Gastroesophageal sphincter (tissue), 4 donors: ENCODE data around the gene FMN2. TPM values are rescaled to one million over a fixed set of nuclear protein-coding genes. Genes with fewer than 3 reads are reported as not detected.

ENCODE experiments used
- ATAC-seq: fragments of 150-250 bp; one replicate; pipeline ENCODE4 v1.9.1; 2016; ENCODE audit warnings: mild to moderate bottlenecking, moderate library complexity
- H3K27ac ChIP-seq, 4 donors: fragments of 200-600 bp; sonication (generic) in 3 of 4; 1 replicate in 3 of 4; 2 replicates in 1 of 4; pipeline ENCODE4 v1.5.1; 2016 to 2019
- H3K27me3 ChIP-seq: fragments of 200-600 bp; sonication (generic); one replicate; pipeline ENCODE4 v1.5.1; 2019
- H3K36me3 ChIP-seq, 2 donors: fragments of 200-600 bp; sonication (generic); one replicate each; pipeline ENCODE4 v1.5.1; 2019; ENCODE audit warnings: control low read depth in 1 of 2
- H3K4me1 ChIP-seq, 3 donors: fragments of 200-600 bp; sonication (generic); 1 replicate in 2 of 3; 2 replicates in 1 of 3; pipeline ENCODE4 v1.5.1; 2016 to 2019; ENCODE audit warnings: control low read depth in 2 of 3
- H3K4me3 ChIP-seq, 2 donors: fragments of 200-600 bp; sonication (generic); one replicate each; pipeline ENCODE4 v1.5.1; 2019; ENCODE audit warnings: mild to moderate bottlenecking in 1 of 2, moderate library complexity in 1 of 2
- H3K9me3 ChIP-seq, 3 donors: fragments of 200-600 bp; sonication (generic); one replicate each; pipeline ENCODE4 v1.5.1; 2017 to 2019; ENCODE audit warnings: control low read depth in 2 of 3
- CTCF ChIP-seq, 4 experiments: fragments of 200-600 bp in 2 of 4; fragments of 450-650 bp in 2 of 4; sonication (generic) in 1 of 4; IDR thresholded peaks; one replicate each; pipeline ENCODE4 v1.5.1; 2017 to 2019; ENCODE audit warnings: antibody characterized with exemption in 4 of 4, mild to moderate bottlenecking in 2 of 4, moderate library complexity in 2 of 4
- EP300 ChIP-seq: sonication (generic); formaldehyde crosslinking; IDR thresholded peaks from one replicate; pipeline ENCODE4 v1.6.1; 2017; ENCODE audit warnings: antibody characterized with exemption, mild to moderate bottlenecking
- POLR2A ChIP-seq, 2 donors: fragments of 450-650 bp; IDR thresholded peaks; one replicate each; pipeline ENCODE4 v1.6.1; 2017; ENCODE audit warnings: antibody characterized with exemption in 2 of 2, mild to moderate bottlenecking in 2 of 2, moderate library complexity in 1 of 2
- POLR2AphosphoS5 ChIP-seq: sonication (generic); formaldehyde crosslinking; IDR thresholded peaks from one replicate; pipeline ENCODE4 v1.6.1; 2017; ENCODE audit warnings: antibody characterized with exemption
- WGBS, 2 donors: methylation state at CpG; one replicate each; pipeline ENCODE4 v1.1.5; 2018; ENCODE audit warnings: low coverage in 1 of 2; 5-methylcytosine and 5-hydroxymethylcytosine counted together
- total RNA-seq, 4 donors: library from RNA; depleted of rRNA; stranded (reverse); fragments of >200 nt; gene quantifications; one replicate each; pipeline ENCODE4 v1.1.0, GENCODE V29; 2016

FMN2 gene
- total RNA-seq, 4 donors from 2014 or later: 0.27 to 8.6 (median 2.7) TPM

- TF ChIP-seq POLR2A (IDR thresholded peaks at IDR 0.05) (no peak), EP300 (no peak), CTCF (IDR thresholded peaks at IDR 0.05) (no peak), POLR2AphosphoS5 (no peak)
- H3K4me3 ChIP-seq: no peak overlapping the region
- H3K4me1 ChIP-seq: no peaks in the 10 kb centered on the region
- 70 to 80% methylated on average over 6 of the region's 6 CpGs for WGBS, 2 donors
- H3K9me3 ChIP-seq: no peaks in the 10 kb centered on the region
- no peak overlapping the region for H3K27ac ChIP-seq
- no peak for ATAC-seq
- H3K36me3 ChIP-seq: no peaks in the 10 kb centered on the region
- no peaks in the 10 kb centered on the region for H3K27me3 ChIP-seq
These were observed 394.9 kb downstream of the FMN2 start for GRCh38 chr1:240486611-240487010.

- no peak for ATAC-seq
- TF ChIP-seq EP300 (no peak), POLR2A (IDR thresholded peaks at IDR 0.05) (no peak), CTCF (IDR thresholded peaks at IDR 0.05) (no peak), POLR2AphosphoS5 (no peak)
- H3K27ac ChIP-seq: no peak overlapping the region
- WGBS, 2 donors: 71 to 75% methylated on average over 1 to 3 of the region's 3 CpGs
- no peaks in the 10 kb centered on the region for H3K4me1 ChIP-seq
- H3K36me3 ChIP-seq: no peaks in the 10 kb centered on the region
- H3K4me3 ChIP-seq: no peak overlapping the region
- H3K27me3 ChIP-seq: no peaks in the 10 kb centered on the region
- H3K9me3 ChIP-seq: no peaks in the 10 kb centered on the region
These were observed 395.8 kb downstream of the FMN2 start for GRCh38 chr1:240487493-240487892.

GRCh38 chr1:240491156-240491555 lies 399.5 kb downstream of the FMN2 start:
- Histone ChIP-seq H3K27me3 (no peaks in the 10 kb centered on the region), H3K27ac (no peak overlapping the region), H3K4me1 (no peaks in the 10 kb centered on the region), H3K4me3 (no peak overlapping the region), H3K9me3 (no peaks in the 10 kb centered on the region), H3K36me3 (no peaks in the 10 kb centered on the region)
- TF ChIP-seq POLR2AphosphoS5 (no peak), POLR2A (IDR thresholded peaks at IDR 0.05) (no peak), CTCF (IDR thresholded peaks at IDR 0.05) (no peak), EP300 (no peak)
- no peak for ATAC-seq
- 73 to 83% methylated on average over 5 of the region's 5 CpGs for WGBS, 2 donors

- TF ChIP-seq CTCF (IDR thresholded peaks at IDR 0.05): no peak
- TF ChIP-seq POLR2A (IDR thresholded peaks at IDR 0.05): no peak
- no peak for TF ChIP-seq POLR2AphosphoS5
- TF ChIP-seq EP300: no peak
- Histone ChIP-seq H3K36me3 (no peaks in the 10 kb centered on the region), H3K9me3 (no peaks in the 10 kb centered on the region), H3K27ac (no peak overlapping the region), H3K4me1 (no peaks in the 10 kb centered on the region), H3K27me3 (no peaks in the 10 kb centered on the region), H3K4me3 (no peak overlapping the region)
- no peak for ATAC-seq
- WGBS, 2 donors: 75 to 91% methylated on average over 4 to 7 of the region's 7 CpGs
These were observed 400.1 kb downstream of the FMN2 start for GRCh38 chr1:240491796-240492195.

GRCh38 chr1:240492832-240493440 lies 401.3 kb downstream of the FMN2 start:
- ATAC-seq: no peak
- WGBS, 2 donors: 69% methylated on average over 11 of the region's 52 CpGs; no CpG with 5 or more reads in 1 of the 2 donors
- H3K4me3 ChIP-seq: peak overlapping the region in 1 of 2 donors; percentile 20
- no peaks in the 10 kb centered on the region for H3K27me3 ChIP-seq
- H3K4me1 ChIP-seq: no peaks in the 10 kb centered on the region
- TF ChIP-seq CTCF (IDR thresholded peaks at IDR 0.05) (peak in 1 of 4 experiments; percentile 27), POLR2A (IDR thresholded peaks at IDR 0.05) (no peak)
- no peaks in the 10 kb centered on the region for H3K36me3 ChIP-seq
- H3K27ac ChIP-seq: no peak overlapping the region
- H3K9me3 ChIP-seq: no peaks in the 10 kb centered on the region
